ENCODE measurements around the gene ACOT7. TPM values are rescaled to one million over a fixed set of nuclear protein-coding genes. Genes with fewer than 3 reads are reported as not detected.

The ACOT7 gene
- total and polyA plus RNA-seq, 2 experiments from 2014 or later = 167 to 169 TPM

GRCh38 chr1:6355621-6356020 is 37.9 kb downstream of the ACOT7 start:
- Histone ChIP-seq H3F3A (replicated peaks; ENCODE audit: low read depth) (no peaks in the 10 kb centered on the region), H4K20me1 (replicated peaks; ENCODE audit: insufficient read depth) (peaks cover 27% of the 10 kb centered on the region), H3K4me2 (no peak overlapping the region), H3K36me3 (ENCODE audit: insufficient read depth) (no peaks in the 10 kb centered on the region), H3K27me3 (ENCODE audit: insufficient read depth) (no peaks in the 10 kb centered on the region), H3K27ac (ENCODE audit: low read depth) (no peak overlapping the region), H3K9me2 (ENCODE audit: insufficient read depth) (no peaks in the 10 kb centered on the region), H2AFZ (no peak overlapping the region), H3K4me1 (ENCODE audit: insufficient read depth) (peaks cover 20% of the 10 kb centered on the region), H3K79me2 (replicated peaks; ENCODE audit: insufficient read depth) (peaks cover 73% of the 10 kb centered on the region), H3K4me3 (no peak overlapping the region)
- Mint-ChIP-seq H3K27me3 (ENCODE audit: insufficient read depth, low read depth, poor library complexity) (peaks cover 18% of the 10 kb centered on the region), H3K4me3 (no peak overlapping the region), H3K4me1 (peaks cover 48% of the 10 kb centered on the region), H3K9me3 (no peaks in the 10 kb centered on the region), H3K27ac (no peak overlapping the region), H3K36me3 (ENCODE audit: low read depth) (no peaks in the 10 kb centered on the region)
- no peak for ATAC-seq
- TF ChIP-seq JUNB (IDR thresholded peaks at IDR 0.05; ENCODE audit: unreplicated experiment) (no peak), EZH2 (IDR thresholded peaks at IDR 0.05; ENCODE audit: low read depth, unreplicated experiment) (no peak), REST (IDR thresholded peaks at IDR 0.05; ENCODE audit: unreplicated experiment) (no peak), ZNF462 (CRISPR knock-in tag; IDR thresholded peaks at IDR 0.05) (no peak), STAT1 (IDR thresholded peaks at IDR 0.05; ENCODE audit: unreplicated experiment) (no peak), ZNF114 (CRISPR knock-in tag; IDR thresholded peaks at IDR 0.05) (no peak), POLR2AphosphoS5 (IDR thresholded peaks at IDR 0.05; ENCODE audit: low read depth) (no peak), CREB1 (CRISPR knock-in tag; IDR thresholded peaks at IDR 0.05; ENCODE audit: low read depth) (no peak), ETS1 (IDR thresholded peaks at IDR 0.05) (no peak), CTCF (conservative IDR thresholded peaks at IDR 0.05; ENCODE audit: low read depth in 2 of 2) (no peak)
- DNase-seq (ENCODE audit: low spot score) = no peak

All from GM23338 (cell line).